IPS DF 6.9 (cell line): Measurements from ENCODE around the gene TMEM38A.
"Not testable (repeated sequence)": the region's sequence is repeated elsewhere in the genome, so short reads cannot be mapped to it uniquely, and the experiment has no call there.

Experiments
- DNase-seq: peaks from one replicate; pipeline ENCODE4 v3.0.0-alpha.2; 2013; ENCODE audit warnings: low read depth, low spot score
- H3K27ac ChIP-seq: one replicate; pipeline ENCODE4 v1.5.1; 2013; ENCODE audit warnings: low read length, control low read depth
- H3K27me3 ChIP-seq: 2 replicates; pipeline ENCODE4 v1.6.1; 2013; ENCODE audit warnings: mild to moderate bottlenecking, low read length; ENCODE audit not compliant: control insufficient read depth, insufficient read depth
- H3K36me3 ChIP-seq: 2 replicates; pipeline ENCODE4 v1.6.1; 2013; ENCODE audit warnings: low read length; ENCODE audit not compliant: control insufficient read depth, insufficient read depth
- H3K4me1 ChIP-seq: 2 replicates; pipeline ENCODE4 v1.6.1; 2013; ENCODE audit warnings: low read length; ENCODE audit not compliant: control insufficient read depth, insufficient read depth
- H3K4me3 ChIP-seq: 2 replicates; pipeline ENCODE4 v1.5.1; 2013; ENCODE audit warnings: mild to moderate bottlenecking, low read length
- H3K9me3 ChIP-seq: 2 replicates; pipeline ENCODE4 v1.6.1; 2013; ENCODE audit warnings: low read length, inconsistent platforms; ENCODE audit not compliant: control insufficient read depth, insufficient read depth
- WGBS: extraction: QIAGEN DNeasy Blood & Tissue Kit; methylation state at CpG from one replicate; pipeline ENCODE4 v1.1.7; 2013; ENCODE audit warnings: mixed read lengths, missing lambda C conversion rate; ENCODE audit not compliant: insufficient read length, insufficient coverage; 5-methylcytosine and 5-hydroxymethylcytosine counted together

The TMEM38A gene

DNA sequence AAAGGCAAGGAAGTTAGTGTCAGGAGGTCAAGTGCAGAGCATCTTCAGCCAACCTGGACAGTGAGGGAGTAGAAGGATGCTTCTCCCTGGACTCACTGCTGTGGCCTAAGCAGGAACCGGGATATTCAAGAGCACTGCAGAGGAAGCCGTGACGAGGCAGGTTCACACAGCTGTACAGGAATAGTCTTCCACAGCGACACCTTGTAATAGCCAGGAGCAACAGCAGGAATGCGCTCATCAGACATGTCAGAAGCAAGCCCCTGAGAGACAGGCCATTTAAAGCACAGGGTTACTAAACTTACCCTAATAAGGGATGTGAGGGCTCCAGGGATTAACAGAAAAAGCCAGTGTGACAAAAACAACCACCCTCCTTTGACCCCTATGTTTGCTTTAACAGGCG, 29.5 kb upstream of the TMEM38A start:
- Histone ChIP-seq H3K36me3 (no peaks in the 10 kb centered on the region), H3K9me3 (no peaks in the 10 kb centered on the region), H3K4me1 (no peaks in the 10 kb centered on the region), H3K4me3 (no peak overlapping the region), H3K27me3 (no peaks in the 10 kb centered on the region), H3K27ac (no peak overlapping the region)
- no peak for DNase-seq
- no CpG with 5 or more reads among the region's 6 CpGs for WGBS

DNA sequence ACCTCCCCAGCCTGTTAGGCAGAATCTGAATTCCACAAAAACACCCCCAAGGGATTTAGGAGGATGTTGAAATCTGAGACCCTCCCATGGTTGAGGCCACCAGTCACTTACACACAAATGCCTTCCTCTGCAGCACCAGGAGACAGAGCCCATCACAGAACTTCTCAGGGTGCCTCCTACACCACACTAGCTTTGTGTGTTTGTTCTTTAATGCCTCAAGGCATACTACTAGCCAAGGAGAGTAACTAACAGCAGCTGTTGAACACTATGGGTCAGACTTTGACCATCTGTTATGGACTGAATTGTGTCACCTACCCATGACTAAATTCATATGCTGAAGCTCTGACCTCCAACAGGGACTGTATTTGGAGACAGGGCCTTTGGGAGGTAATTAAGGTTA, 23.4 kb upstream of the TMEM38A start:
- Histone ChIP-seq H3K27me3 (no peaks in the 10 kb centered on the region), H3K36me3 (no peaks in the 10 kb centered on the region), H3K4me3 (no peak overlapping the region), H3K9me3 (no peaks in the 10 kb centered on the region), H3K4me1 (no peaks in the 10 kb centered on the region), H3K27ac (no peak overlapping the region)
- no peak for DNase-seq

DNA sequence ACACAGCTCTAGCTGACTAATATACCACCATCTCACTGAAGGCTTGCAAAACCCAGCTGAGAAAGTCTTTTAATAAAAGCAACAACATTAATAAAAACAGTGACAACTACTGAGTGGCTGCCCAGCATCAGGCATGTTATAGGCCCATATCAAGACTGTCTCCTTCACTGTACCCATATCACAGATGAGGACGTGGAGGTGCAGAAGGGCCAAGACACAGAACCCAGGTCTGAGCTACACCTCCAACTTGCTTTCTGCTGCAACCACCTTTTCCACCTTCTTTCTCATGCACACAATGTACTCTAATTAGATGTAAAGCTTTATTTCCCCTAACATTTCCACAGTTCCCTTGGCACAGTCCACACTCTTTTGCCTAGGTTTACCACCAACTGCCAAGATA, 22.3 kb upstream of the TMEM38A start:
- Histone ChIP-seq H3K9me3 (no peaks in the 10 kb centered on the region), H3K27me3 (no peaks in the 10 kb centered on the region), H3K36me3 (0 out of 2 replicates have a peak, but pooled peaks cover 4% of the 10 kb centered on the region), H3K4me1 (no peaks in the 10 kb centered on the region), H3K4me3 (no peak overlapping the region), H3K27ac (no peak overlapping the region)
- no peak for DNase-seq
- no CpG with 5 or more reads among the region's 1 CpG for WGBS

DNA sequence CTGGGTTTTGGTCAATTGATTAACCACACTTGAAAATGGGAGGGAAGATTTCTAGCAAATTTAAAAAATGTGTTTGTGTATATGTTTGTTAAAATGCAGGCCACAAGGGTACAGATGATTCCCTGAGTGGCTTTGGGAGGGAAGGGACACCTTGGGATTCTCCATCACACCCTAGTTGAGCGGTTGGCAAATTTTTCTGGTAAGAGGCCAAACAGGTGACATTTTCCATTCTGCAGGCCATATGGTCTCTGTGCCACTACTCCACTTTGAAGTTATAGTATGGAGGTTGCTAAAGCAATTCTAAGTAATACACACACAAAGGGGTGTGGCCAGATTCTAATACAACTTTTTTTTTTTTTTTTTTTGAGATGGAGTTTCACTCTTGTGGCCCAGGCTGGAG, 20.0 kb upstream of the TMEM38A start:
- no peaks in the 10 kb centered on the region for H3K4me1 ChIP-seq
- no CpG with 5 or more reads among the region's 1 CpG for WGBS
- no peaks in the 10 kb centered on the region for H3K27me3 ChIP-seq
- DNase-seq = no peak
- H3K27ac ChIP-seq = no peak overlapping the region
- H3K9me3 ChIP-seq = no peaks in the 10 kb centered on the region
- no peak overlapping the region for H3K4me3 ChIP-seq
- H3K36me3 ChIP-seq = 0 out of 2 replicates have a peak, but pooled peaks cover 9% of the 10 kb centered on the region

DNA sequence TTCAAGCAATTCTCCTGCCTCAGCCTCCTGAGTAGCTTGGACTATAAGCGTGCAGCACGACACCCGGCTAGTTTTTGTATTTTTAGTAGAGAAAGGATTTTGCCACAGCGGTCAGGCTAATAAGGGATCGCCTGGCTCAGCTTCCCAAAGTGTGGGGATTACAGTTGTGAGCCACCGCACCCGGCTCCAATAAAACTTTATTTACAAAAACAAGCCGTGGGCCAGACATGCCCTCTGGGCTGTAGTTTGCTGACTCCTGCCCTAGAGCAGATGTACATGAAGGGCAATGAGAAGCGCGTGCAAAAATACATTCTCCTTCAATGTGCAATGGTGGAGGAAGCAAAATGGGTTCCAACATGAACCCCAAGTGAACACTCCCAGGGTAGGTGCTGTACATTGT, 19.2 kb upstream of the TMEM38A start:
- DNase-seq = no peak
- Histone ChIP-seq H3K9me3 (no peaks in the 10 kb centered on the region), H3K27me3 (no peaks in the 10 kb centered on the region), H3K27ac (no peak overlapping the region), H3K36me3 (peaks cover 12% of the 10 kb centered on the region; the same call in 1 of the 2 replicates), H3K4me1 (no peaks in the 10 kb centered on the region), H3K4me3 (no peak overlapping the region)
- WGBS = no CpG with 5 or more reads among the region's 10 CpGs

DNA sequence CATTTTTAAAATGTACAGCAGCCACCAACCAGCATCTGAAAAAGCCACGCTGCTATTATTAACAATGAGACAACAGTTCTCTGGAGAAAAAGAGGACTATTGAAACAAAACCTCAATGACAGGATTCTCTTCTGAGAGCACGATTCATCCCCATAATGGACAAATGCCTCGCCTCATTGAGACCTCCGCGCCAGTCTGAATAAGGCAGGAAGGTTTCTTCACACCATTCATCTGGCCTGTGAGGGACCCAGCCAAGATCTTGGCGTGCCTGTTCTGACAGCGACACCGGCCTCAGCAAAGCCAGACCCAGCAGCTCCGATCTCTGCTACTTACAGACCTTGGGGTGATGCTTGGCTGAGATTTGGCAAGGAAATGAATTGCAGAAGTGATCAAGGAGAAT, 15.8 kb upstream of the TMEM38A start:
- Histone ChIP-seq H3K4me1 (no peaks in the 10 kb centered on the region), H3K27ac (no peak overlapping the region), H3K36me3 (peaks cover 15% of the 10 kb centered on the region; the same call in 1 of the 2 replicates), H3K4me3 (no peak overlapping the region), H3K27me3 (no peaks in the 10 kb centered on the region), H3K9me3 (no peaks in the 10 kb centered on the region)
- no peak for DNase-seq
- no CpG with 5 or more reads among the region's 9 CpGs for WGBS

DNA sequence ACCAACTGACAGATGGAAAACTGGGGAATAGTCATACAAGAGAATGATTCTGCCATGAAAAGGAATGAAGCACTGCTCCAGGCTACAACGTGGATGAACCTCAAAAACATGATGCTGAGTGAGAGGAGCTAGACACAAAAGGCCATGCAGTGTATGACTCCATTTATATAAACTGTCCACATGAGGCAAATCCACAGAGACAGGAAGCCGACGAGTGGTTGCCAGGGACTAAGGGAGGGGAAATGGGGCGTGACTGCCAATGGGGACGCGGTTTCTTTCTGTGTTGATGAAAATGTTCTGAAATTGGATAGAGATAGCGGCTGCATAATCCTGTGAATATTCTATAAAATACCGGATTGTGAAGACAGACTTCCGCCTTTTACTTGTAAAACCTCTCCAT, 11.2 kb upstream of the TMEM38A start:
- Histone ChIP-seq H3K4me1 (no peaks in the 10 kb centered on the region), H3K9me3 (no peaks in the 10 kb centered on the region), H3K27ac (no peak overlapping the region), H3K36me3 (peaks cover 24% of the 10 kb centered on the region; the same call in 1 of the 2 replicates), H3K4me3 (no peak overlapping the region), H3K27me3 (no peaks in the 10 kb centered on the region)
- WGBS = no CpG with 5 or more reads among the region's 9 CpGs
- no peak for DNase-seq

DNA sequence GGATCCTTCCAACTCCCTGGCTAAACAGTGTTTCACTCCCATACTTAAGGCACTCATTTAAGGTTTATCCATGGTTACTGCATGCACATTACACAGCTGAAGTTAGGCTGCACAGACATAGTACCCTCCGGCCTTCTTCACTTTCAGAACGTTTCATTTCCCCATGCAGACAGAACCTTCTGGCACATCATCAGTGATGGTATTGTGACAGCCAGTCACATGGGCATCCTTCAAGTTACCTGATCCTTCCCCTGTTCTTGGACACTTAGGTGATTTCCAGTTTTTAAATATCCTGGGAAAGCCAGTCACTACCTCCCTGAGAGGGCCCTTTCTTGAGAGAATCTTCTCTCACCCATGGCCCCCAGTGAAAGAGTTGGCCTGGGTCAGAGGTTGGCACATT, 10.1 kb upstream of the TMEM38A start:
- Histone ChIP-seq H3K36me3 (peaks cover 25% of the 10 kb centered on the region; the same call in 1 of the 2 replicates), H3K4me1 (no peaks in the 10 kb centered on the region), H3K27ac (no peak overlapping the region), H3K27me3 (no peaks in the 10 kb centered on the region), H3K4me3 (no peak overlapping the region), H3K9me3 (no peaks in the 10 kb centered on the region)
- DNase-seq = no peak
- no CpG with 5 or more reads among the region's 2 CpGs for WGBS

DNA sequence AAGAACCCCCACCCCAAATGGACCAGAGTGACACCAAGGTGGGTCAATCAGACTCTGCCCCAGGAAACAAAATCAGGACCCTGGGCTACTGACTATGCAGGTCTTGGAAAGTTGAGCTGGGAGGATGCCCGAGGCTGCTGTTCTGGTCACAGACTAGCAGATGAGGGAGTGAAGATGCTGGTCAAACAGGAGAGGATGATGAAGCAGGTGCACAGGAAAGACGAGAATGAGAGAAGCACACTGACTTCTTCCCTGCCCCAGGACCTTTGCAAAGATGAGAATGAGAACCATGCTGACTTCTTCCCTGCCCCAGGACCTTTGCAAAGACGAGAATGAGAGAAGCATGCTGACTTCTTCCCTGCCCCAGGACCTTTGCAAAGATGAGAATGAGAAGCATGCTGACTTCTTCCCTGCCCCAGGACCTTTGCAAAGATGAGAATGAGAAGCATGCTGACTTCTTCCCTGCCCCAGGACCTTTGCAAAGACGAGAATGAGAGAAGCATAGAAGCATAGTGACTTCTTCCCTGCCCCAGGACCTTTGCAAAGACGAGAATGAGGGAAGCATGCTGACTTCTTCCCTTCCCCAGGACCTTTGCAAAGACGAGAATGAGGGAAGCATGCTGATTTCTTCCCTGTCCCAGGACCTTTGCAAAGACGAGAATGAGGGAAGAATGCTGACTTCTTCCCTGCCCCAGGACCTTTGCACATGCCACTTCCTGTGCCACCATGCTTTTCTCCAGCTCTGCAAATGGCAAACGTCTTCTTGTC, 9.3 kb upstream of the TMEM38A start:
- not testable (repeated sequence) for DNase-seq, H3K27ac ChIP-seq, H3K9me3 ChIP-seq, H3K4me3 ChIP-seq, H3K4me1 ChIP-seq, H3K27me3 ChIP-seq
- peaks cover 22% of the 10 kb centered on the region; the same call in 1 of the 2 replicates for H3K36me3 ChIP-seq
- WGBS = no CpG with 5 or more reads among the region's 8 CpGs

DNA sequence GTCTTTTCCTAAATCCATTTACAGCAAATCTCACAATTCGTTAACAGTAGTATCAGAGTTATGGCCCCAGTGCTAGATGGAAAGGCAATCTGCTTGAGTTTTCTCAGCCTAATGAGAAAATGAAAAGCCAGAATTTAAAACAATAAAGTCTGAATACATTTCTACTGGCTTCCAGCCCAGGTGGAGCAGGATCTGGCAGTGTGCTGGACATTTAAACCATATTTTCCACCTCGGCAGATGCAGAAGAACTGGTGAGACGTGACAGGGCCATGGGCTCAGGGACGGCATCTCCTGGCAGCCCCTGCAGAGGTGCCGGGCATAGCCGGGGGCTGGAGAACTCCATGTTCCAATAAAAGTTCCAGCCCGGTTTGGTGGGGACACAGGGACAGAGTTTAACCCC, 8.1 kb upstream of the TMEM38A start:
- Histone ChIP-seq H3K27me3 (no peaks in the 10 kb centered on the region), H3K27ac (no peak overlapping the region), H3K4me3 (no peak overlapping the region), H3K4me1 (no peaks in the 10 kb centered on the region), H3K36me3 (peaks cover 23% of the 10 kb centered on the region), H3K9me3 (no peaks in the 10 kb centered on the region)
- WGBS = no CpG with 5 or more reads among the region's 7 CpGs
- no peak for DNase-seq

DNA sequence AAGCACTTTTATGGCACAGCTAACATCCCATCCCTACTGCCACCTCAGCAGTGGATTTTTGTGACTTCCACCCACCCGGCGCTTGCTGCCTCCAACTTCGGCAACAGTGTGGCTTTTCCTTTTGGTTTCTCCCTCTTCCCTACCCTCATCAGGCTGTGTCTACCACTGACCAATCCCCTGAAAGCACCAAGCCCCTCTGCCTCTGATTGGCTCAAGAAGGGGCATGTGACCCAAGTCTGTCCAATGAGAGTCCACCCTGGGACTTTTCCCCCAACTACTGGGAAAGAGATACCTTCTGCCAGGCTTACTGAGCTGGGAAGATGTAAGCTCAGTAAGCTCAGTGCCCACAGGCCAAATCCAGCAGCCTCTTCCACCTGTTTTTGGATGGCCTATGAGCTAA, 6.8 kb upstream of the TMEM38A start:
- DNase-seq = no peak
- Histone ChIP-seq H3K36me3 (peaks cover 33% of the 10 kb centered on the region), H3K27me3 (no peaks in the 10 kb centered on the region), H3K4me1 (no peaks in the 10 kb centered on the region), H3K4me3 (no peak overlapping the region), H3K9me3 (no peaks in the 10 kb centered on the region), H3K27ac (no peak overlapping the region)
- no CpG with 5 or more reads among the region's 3 CpGs for WGBS
